Fibroblast of lung (primary cell): ENCODE measurements around the gene EPB41L1. TPM values are rescaled to one million over a fixed set of nuclear protein-coding genes. Genes with fewer than 3 reads are reported as not detected.

Source experiments
- DNase-seq, 2 donors: peaks; one replicate each; pipeline versions ENCODE4 v3.0.0 to v3.0.0-alpha.2; 2010; ENCODE audit warnings: low read depth in 2 of 2
- H2AFZ ChIP-seq: 2 replicates; pipeline ENCODE4 v1.5.1; 2012; ENCODE audit warnings: low read length, control low read depth, inconsistent platforms
- H3K27ac ChIP-seq: 2 replicates; pipeline ENCODE4 v1.5.1; 2011; ENCODE audit warnings: low read length, control low read depth; ENCODE audit not compliant: insufficient read depth
- H3K27me3 ChIP-seq: 2 replicates; pipeline ENCODE4 v1.5.1; 2011; ENCODE audit warnings: mild to moderate bottlenecking, low read length; ENCODE audit not compliant: control insufficient read depth, insufficient read depth
- H3K36me3 ChIP-seq: 2 replicates; pipeline ENCODE4 v1.5.1; 2011; ENCODE audit warnings: low read length; ENCODE audit not compliant: control insufficient read depth, insufficient read depth
- H3K4me1 ChIP-seq: 2 replicates; pipeline ENCODE4 v1.5.1; 2011; ENCODE audit warnings: low read length; ENCODE audit not compliant: control insufficient read depth, insufficient read depth; ENCODE audit errors: extremely low read depth
- H3K4me2 ChIP-seq: 2 replicates; pipeline ENCODE4 v1.5.1; 2011; ENCODE audit warnings: low read length, control low read depth; ENCODE audit not compliant: insufficient read depth; ENCODE audit errors: extremely low read depth
- H3K4me3 ChIP-seq, 4 experiments: fragments of 200-600 bp in 1 of 4; sonication (generic) in 1 of 4; replicated peaks in 1 of 4; 2 replicates each; pipeline ENCODE4 v1.5.1; 2011 to 2016; ENCODE audit warnings: low read length in 4 of 4, low read depth in 3 of 4, mild to moderate bottlenecking in 3 of 4, control low read depth in 2 of 4, inconsistent platforms in 1 of 4, mixed read lengths in 1 of 4; ENCODE audit not compliant: insufficient read depth in 1 of 4; ENCODE audit errors: control extremely low read depth in 1 of 4
- H3K79me2 ChIP-seq: 2 replicates; pipeline ENCODE4 v1.5.1; 2012; ENCODE audit warnings: mild to moderate bottlenecking, low read length, inconsistent platforms; ENCODE audit not compliant: control insufficient read depth, insufficient read depth
- H3K9ac ChIP-seq: 2 replicates; pipeline ENCODE4 v1.5.1; 2011; ENCODE audit warnings: mild to moderate bottlenecking, low read length, control low read depth; ENCODE audit not compliant: insufficient read depth
- H3K9me3 ChIP-seq: 2 replicates; pipeline ENCODE4 v1.5.1; 2012; ENCODE audit warnings: low read depth, low read length; ENCODE audit not compliant: control insufficient read depth, insufficient read depth
- H4K20me1 ChIP-seq: 2 replicates; pipeline ENCODE4 v1.5.1; 2011; ENCODE audit warnings: low read length; ENCODE audit not compliant: control insufficient read depth, insufficient read depth; ENCODE audit errors: extremely low read depth
- EZH2 ChIP-seq: IDR thresholded peaks from 2 replicates; pipeline ENCODE4 v1.5.1; 2012; ENCODE audit warnings: low read length, control low read depth, mild to moderate bottlenecking; ENCODE audit errors: missing control alignments
- polyA plus RNA-seq, 2 donors: library from polyadenylated mRNA; depleted of rRNA in 1 of 2; stranded (reverse) in 1 of 2; unstranded in 1 of 2; fragments of >200 nt; gene quantifications; 2 replicates each; pipeline ENCODE4 v1.2.1, GENCODE V29; 2011 to 2012; ENCODE audit warnings: missing spikeins in 1 of 2
- total RNA-seq: library from RNA; depleted of rRNA; stranded (reverse); fragments of >200 nt; gene quantifications from 2 replicates; pipeline ENCODE4 v1.2.1, GENCODE V29; 2014
- TF ChIP-seq, protein P1 (sequence below), 2 donors: IDR thresholded peaks in 1 of 2; conservative IDR thresholded peaks in 1 of 2; 1 replicate in 1 of 2; 2 replicates in 1 of 2; pipeline ENCODE4 v1.5.1; 2011 to 2012; ENCODE audit warnings: low read length in 2 of 2, control low read depth in 1 of 2, inconsistent platforms in 1 of 2, low read depth in 1 of 2, mild to moderate bottlenecking in 1 of 2

The EPB41L1 gene
- total and polyA plus RNA-seq, 2 donors (not counting 1 experiment from before 2014, with no cell fraction given): 16.2 to 17.0 TPM

- Histone ChIP-seq H4K20me1 (no peaks in the 10 kb centered on the region), H3K9me3 (no peaks in the 10 kb centered on the region), H3K27ac (no peak overlapping the region), H3K79me2 (no peaks in the 10 kb centered on the region), H2AFZ (no peak overlapping the region), H3K27me3 (no peaks in the 10 kb centered on the region), H3K36me3 (no peaks in the 10 kb centered on the region), H3K4me2 (no peak overlapping the region), H3K9ac (no peak overlapping the region), H3K4me1 (peaks cover 6% of the 10 kb centered on the region), H3K4me3 (no peak overlapping the region)
- peak; percentile 47 to 80 for DNase-seq
- no peak for TF ChIP-seq EZH2
- TF ChIP-seq, protein P1, sequence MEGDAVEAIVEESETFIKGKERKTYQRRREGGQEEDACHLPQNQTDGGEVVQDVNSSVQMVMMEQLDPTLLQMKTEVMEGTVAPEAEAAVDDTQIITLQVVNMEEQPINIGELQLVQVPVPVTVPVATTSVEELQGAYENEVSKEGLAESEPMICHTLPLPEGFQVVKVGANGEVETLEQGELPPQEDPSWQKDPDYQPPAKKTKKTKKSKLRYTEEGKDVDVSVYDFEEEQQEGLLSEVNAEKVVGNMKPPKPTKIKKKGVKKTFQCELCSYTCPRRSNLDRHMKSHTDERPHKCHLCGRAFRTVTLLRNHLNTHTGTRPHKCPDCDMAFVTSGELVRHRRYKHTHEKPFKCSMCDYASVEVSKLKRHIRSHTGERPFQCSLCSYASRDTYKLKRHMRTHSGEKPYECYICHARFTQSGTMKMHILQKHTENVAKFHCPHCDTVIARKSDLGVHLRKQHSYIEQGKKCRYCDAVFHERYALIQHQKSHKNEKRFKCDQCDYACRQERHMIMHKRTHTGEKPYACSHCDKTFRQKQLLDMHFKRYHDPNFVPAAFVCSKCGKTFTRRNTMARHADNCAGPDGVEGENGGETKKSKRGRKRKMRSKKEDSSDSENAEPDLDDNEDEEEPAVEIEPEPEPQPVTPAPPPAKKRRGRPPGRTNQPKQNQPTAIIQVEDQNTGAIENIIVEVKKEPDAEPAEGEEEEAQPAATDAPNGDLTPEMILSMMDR (conservative IDR thresholded peaks at IDR 0.05 in 1 of 2, IDR thresholded peaks at IDR 0.05 in 1 of 2; ENCODE audit: low read depth in 1 of 2, low read length in 2 of 2): no peak
Measured at GRCh38 chr20:36147690-36148089, 6.8 kb upstream of the EPB41L1 start.

GRCh38 chr20:36148439-36148838, 6.1 kb upstream of the EPB41L1 start:
- no peaks in the 10 kb centered on the region for H3K36me3 ChIP-seq
- H3K79me2 ChIP-seq: no peaks in the 10 kb centered on the region
- H4K20me1 ChIP-seq: no peaks in the 10 kb centered on the region
- H3K27ac ChIP-seq: no peak overlapping the region
- H3K9me3 ChIP-seq: no peaks in the 10 kb centered on the region
- H3K4me2 ChIP-seq: no peak overlapping the region
- no peak overlapping the region for H3K4me3 ChIP-seq
- no peak for DNase-seq
- H2AFZ ChIP-seq: no peak overlapping the region
- H3K9ac ChIP-seq: no peak overlapping the region
- peaks cover 6% of the 10 kb centered on the region for H3K4me1 ChIP-seq
- H3K27me3 ChIP-seq: no peaks in the 10 kb centered on the region
- TF ChIP-seq, protein P1 (conservative IDR thresholded peaks at IDR 0.05 in 1 of 2, IDR thresholded peaks at IDR 0.05 in 1 of 2; ENCODE audit: low read depth in 1 of 2, low read length in 2 of 2): no peak
- no peak for TF ChIP-seq EZH2

DNA sequence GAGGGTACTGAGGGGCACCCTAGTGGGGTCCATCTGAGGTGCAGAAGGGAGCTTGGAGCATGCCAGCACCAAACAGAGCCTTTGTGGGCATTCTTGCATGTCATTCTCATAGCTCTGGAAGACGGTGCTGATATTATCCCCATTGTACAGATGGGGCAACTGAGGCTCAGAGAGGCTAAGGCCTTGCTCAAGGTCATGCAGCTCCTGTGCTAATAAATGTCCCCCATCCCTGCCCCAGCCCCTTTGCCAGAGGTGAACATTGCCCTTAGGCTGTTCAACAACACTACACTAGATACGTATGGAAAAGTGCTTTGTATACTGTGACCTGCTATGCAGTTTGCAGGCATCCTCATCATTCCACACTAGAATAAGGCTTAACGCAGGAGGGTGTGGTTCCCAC, 5.5 kb upstream of the EPB41L1 start:
- DNase-seq: no peak
- H3K4me1 ChIP-seq: peaks cover 7% of the 10 kb centered on the region

More for the DNA sequence above, 5.5 kb upstream of the EPB41L1 start:
- no peaks in the 10 kb centered on the region for H3K27me3 ChIP-seq
- TF ChIP-seq, protein P1 (conservative IDR thresholded peaks at IDR 0.05 in 1 of 2, IDR thresholded peaks at IDR 0.05 in 1 of 2; ENCODE audit: low read depth in 1 of 2, low read length in 2 of 2): no peak
- TF ChIP-seq EZH2: no peak
- H3K9me3 ChIP-seq: no peaks in the 10 kb centered on the region
- H3K4me2 ChIP-seq: no peak overlapping the region
- H3K36me3 ChIP-seq: no peaks in the 10 kb centered on the region
- H3K27ac ChIP-seq: no peak overlapping the region
- no peak overlapping the region for H3K9ac ChIP-seq
- H3K79me2 ChIP-seq: no peaks in the 10 kb centered on the region
- no peak overlapping the region for H3K4me3 ChIP-seq
- no peaks in the 10 kb centered on the region for H4K20me1 ChIP-seq
- no peak overlapping the region for H2AFZ ChIP-seq
